Measurements from ENCODE around the gene TBKBP1.

The TBKBP1 gene

GRCh38 chr17:47651704-47652103, 42.3 kb upstream of the TBKBP1 start:
- no peak overlapping the region; the same call in 1 of the 2 replicates for H3K4me3 ChIP-seq (ENCODE audit: low read depth, low read length)
- TF ChIP-seq, protein P1, sequence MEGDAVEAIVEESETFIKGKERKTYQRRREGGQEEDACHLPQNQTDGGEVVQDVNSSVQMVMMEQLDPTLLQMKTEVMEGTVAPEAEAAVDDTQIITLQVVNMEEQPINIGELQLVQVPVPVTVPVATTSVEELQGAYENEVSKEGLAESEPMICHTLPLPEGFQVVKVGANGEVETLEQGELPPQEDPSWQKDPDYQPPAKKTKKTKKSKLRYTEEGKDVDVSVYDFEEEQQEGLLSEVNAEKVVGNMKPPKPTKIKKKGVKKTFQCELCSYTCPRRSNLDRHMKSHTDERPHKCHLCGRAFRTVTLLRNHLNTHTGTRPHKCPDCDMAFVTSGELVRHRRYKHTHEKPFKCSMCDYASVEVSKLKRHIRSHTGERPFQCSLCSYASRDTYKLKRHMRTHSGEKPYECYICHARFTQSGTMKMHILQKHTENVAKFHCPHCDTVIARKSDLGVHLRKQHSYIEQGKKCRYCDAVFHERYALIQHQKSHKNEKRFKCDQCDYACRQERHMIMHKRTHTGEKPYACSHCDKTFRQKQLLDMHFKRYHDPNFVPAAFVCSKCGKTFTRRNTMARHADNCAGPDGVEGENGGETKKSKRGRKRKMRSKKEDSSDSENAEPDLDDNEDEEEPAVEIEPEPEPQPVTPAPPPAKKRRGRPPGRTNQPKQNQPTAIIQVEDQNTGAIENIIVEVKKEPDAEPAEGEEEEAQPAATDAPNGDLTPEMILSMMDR (IDR thresholded peaks at IDR 0.05; ENCODE audit: low read depth, low read length): no peak

DNA sequence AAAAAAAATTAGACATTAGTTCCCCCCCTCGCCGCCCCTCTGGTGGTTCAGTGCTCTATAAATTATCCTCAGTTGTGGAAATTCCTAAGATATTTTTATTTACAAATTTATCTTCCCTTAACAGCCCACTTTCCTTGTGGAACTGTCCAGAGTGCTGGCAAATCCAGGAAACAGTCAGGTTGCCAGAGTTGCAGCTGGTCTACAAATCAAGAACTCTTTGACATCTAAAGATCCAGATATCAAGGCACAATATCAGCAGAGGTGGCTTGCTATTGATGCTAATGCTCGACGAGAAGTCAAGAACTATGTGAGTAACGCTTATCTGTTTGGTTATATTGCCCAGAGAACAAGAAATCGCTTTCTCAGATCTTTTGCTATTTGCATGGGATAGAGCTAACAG, 41.4 kb upstream of the TBKBP1 start:
- H3K4me3 ChIP-seq (ENCODE audit: low read depth, low read length): no peak overlapping the region
- TF ChIP-seq, protein P1 (IDR thresholded peaks at IDR 0.05; ENCODE audit: low read depth, low read length): no peak

GRCh38 chr17:47653442-47653841, 40.5 kb upstream of the TBKBP1 start:
- H3K4me3 ChIP-seq (ENCODE audit: low read depth, low read length): no peak overlapping the region
- TF ChIP-seq, protein P1 (IDR thresholded peaks at IDR 0.05; ENCODE audit: low read depth, low read length): no peak

GRCh38 chr17:47654991-47655390, 39.0 kb upstream of the TBKBP1 start:
- TF ChIP-seq, protein P1 (IDR thresholded peaks at IDR 0.05; ENCODE audit: low read depth, low read length): no peak
- no peak overlapping the region for H3K4me3 ChIP-seq (ENCODE audit: low read depth, low read length)

DNA sequence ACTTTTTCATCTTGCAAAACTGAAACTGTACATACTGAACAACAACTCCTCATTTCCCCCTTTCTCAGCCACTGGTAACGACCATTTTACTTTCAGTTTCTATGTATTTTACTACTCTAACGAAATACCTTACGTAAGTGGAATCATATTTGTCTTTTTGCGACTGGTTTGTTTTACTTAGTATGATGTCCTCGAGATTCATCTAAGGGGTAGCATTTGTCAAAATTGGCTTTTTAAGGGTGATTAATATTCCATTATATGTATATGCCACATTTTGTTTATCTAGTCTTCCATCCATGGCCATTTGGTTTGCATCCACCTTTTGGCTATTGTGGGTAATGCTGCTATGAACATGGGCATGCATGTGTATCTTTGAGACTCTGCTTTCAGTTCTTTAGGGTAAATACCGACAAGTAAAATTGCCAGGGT, 33.9 kb upstream of the TBKBP1 start:
- TF ChIP-seq, protein P1 (IDR thresholded peaks at IDR 0.05; ENCODE audit: low read depth, low read length): no peak
- H3K4me3 ChIP-seq (ENCODE audit: low read depth, low read length): no peak overlapping the region

- H3K4me3 ChIP-seq (ENCODE audit: low read depth, low read length): no peak overlapping the region
Measured at GRCh38 chr17:47663912-47664623, 29.9 kb upstream of the TBKBP1 start.

DNA sequence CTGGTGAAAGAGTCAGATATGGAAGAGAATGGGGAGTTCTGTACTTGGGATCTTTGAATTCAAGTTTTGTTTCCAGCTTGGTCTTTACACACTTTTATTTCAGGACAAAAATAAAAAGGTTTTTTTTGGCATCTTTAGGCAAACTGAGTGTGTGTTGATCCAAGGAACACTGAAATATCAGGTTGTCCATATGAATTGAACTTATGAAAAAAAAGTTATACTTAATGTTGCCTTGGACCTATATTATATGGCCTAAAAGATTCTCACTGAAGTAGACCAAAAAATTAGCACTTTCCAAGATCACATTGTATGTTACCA, 29.4 kb upstream of the TBKBP1 start:
- H3K4me3 ChIP-seq (ENCODE audit: low read depth, low read length): no peak overlapping the region
- TF ChIP-seq, protein P1 (IDR thresholded peaks at IDR 0.05; ENCODE audit: low read depth, low read length): no peak

More at GRCh38 chr17:47663912-47664623, 29.9 kb upstream of the TBKBP1 start:
- TF ChIP-seq, protein P1 (IDR thresholded peaks at IDR 0.05; ENCODE audit: low read depth, low read length): peak; percentile 69
